ENCODE measurements around the gene INPP5A.

Gene INPP5A

DNA sequence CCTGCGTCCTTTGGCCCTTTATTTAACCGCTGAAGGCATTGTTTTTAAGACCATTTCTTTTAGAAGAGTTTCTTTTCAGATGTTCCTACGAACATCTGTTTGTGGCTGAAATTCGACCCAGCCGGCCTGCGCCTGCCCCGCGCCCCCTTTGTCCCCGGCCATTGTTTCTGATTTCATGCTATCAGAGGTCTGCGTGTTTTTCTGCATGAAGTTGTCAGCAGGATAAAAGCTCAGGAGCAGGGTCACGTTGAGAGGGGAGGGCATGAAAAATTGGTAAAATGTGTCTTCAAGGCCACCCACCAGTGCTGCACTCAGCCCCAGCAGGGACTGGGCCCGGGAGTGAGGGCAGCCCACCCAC lies 205.2 kb downstream of the INPP5A start:
- DNase-seq (ENCODE audit: low read depth), result no peak

- DNase-seq (ENCODE audit: low read depth), result peak; percentile 26
These were observed 205.8 kb downstream of the INPP5A start for GRCh38 chr10:132743196-132743924.

DNA sequence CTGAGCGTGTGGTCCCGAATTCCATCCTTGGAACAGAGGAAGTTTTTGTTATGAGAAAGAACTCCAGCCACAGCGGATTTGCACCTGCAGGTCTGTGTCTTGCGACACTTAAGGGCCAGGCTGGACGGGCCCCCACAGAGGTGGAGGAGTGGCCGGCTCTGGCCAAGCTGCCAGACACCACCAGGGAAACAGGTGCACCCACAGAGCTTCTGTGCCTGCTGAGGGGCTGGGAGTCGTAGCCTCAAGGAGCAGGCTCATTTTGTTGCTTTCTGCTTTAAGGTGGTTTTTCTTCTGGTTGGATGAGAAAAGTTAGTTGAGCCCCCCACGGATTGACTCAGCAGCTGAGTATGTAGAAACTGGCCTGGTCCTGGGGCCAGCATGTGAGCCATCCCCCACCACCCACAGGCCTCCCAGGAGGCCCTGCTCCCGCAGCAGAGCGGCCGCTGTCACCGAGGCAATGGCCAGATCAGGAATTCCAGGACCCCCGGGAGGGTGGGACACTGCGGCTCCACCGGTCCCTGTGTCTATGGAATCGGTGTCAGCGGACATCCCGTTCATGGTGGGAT lies 206.4 kb downstream of the INPP5A start:
- no peak for DNase-seq (ENCODE audit: low read depth)

GRCh38 chr10:132744839-132745238 lies 207.3 kb downstream of the INPP5A start:
- DNase-seq (ENCODE audit: low read depth), result no peak

- DNase-seq (ENCODE audit: low read depth), result no peak
These were observed 207.9 kb downstream of the INPP5A start for GRCh38 chr10:132745511-132745910.

GRCh38 chr10:132745971-132746370 lies 208.4 kb downstream of the INPP5A start:
- no peak for DNase-seq (ENCODE audit: low read depth)

DNA sequence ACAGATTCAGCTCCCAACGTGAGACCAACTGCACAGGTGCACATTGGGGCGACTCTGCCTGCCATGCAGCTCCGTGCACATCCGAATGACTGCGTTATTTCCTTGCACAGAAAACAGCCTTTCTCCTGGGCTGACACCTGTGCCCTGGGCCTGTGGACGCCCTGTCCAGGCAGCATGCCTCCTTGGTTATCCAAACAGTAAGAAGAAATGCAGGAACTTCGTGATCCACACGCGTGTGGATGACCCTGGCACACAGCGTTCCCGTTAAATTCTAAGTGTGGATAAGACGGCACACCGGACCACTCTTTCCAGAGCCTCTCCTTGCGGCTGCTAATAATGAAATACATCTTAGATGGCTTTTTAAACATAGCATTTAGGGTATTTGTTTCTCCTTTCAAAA lies 208.8 kb downstream of the INPP5A start:
- no peak for DNase-seq (ENCODE audit: low read depth)

- DNase-seq (ENCODE audit: low read depth), result no peak
These were observed 209.4 kb downstream of the INPP5A start for GRCh38 chr10:132746801-132747625.

GRCh38 chr10:132748135-132748534 lies 210.5 kb downstream of the INPP5A start:
- no peak for DNase-seq (ENCODE audit: low read depth)

GRCh38 chr10:132748545-132749370 lies 211.2 kb downstream of the INPP5A start:
- DNase-seq (ENCODE audit: low read depth), result no peak

DNA sequence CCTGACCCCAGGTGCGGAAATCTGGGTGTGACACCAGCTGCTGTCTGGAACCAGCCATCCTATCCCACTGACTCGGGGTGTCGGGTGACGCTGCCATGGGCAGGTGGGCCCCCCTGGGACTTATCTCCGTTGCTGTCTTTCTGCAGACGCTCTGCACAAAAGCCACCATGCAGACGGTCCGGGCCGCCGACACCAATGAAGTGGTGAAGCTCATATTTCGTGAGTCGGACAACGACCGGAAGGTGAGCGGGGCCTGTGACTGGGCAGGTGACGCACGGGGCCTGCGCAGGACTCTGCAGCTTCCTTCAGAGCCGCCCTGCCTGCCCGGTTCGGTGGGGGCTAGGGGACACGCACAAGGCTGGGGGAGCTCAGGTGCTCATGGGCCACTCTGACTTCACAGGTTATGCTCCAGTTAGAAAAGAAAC lies 211.8 kb downstream of the INPP5A start:
- no peak for DNase-seq (ENCODE audit: low read depth)

GRCh38 chr10:132750936-132751335 lies 213.3 kb downstream of the INPP5A start:
- DNase-seq (ENCODE audit: low read depth), result no peak

GRCh38 chr10:132752378-132752777 lies 214.8 kb downstream of the INPP5A start:
- DNase-seq (ENCODE audit: low read depth), result no peak

DNA sequence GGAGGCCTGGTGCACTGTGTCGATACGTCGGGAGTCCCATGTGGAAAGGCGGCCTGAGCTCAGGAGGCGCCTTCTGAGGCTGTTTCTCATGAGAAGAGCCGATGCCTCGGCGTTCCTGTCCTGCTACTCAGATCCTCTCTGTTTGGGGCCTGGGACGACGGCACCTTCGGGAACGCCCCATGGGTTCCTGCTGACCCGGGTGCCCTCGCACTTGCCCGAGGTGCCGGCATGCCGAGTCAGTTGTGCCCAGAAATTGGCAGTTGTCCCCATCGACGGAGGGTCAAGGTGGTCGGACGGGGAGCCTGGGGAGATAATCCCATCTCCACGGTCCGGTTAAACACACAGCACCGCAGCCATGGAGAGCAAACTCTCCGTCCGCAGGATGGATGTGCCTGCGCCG lies 215.4 kb downstream of the INPP5A start:
- DNase-seq (ENCODE audit: low read depth), result no peak

DNA sequence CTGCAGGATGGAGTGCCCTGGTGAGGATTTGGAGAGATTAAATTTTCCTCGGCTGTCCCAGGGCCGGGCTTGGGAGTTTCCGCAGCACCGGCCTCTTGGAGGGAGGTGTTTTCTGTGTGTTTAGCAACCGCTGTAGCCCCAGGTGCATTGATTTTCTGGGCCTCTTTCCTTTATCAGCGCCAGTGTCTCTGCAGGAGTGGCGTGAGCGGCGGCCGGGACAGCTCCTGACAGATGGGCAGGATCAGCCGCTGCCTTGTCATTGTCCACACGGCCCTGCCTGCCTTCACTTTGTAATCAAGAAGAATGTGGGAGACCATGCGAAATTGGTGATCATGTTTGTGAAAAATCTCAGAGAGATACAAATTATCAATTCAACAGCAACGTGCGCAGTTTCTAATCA lies 216.0 kb downstream of the INPP5A start:
- no peak for DNase-seq (ENCODE audit: low read depth)

DNA sequence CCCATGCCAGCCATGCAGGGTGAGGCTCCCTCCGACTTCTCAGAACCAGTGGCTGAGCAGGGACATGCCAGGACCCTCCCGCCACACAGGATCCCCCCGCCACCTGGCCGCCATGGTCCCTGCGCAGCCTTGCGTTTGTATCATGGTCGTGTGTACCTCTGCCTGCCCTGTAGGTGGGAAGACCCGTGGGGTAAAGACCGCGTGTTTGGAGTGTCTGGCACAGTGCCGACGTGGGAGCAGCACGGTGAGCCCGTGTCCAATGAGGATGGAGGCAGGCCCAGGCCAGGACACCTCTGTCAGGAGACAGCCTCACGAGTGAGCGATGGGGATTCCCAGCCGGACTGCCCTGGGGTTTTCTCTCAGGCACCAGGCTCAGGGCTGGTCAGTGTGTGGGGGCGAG lies 216.5 kb downstream of the INPP5A start:
- no peak for DNase-seq (ENCODE audit: low read depth)

DNA sequence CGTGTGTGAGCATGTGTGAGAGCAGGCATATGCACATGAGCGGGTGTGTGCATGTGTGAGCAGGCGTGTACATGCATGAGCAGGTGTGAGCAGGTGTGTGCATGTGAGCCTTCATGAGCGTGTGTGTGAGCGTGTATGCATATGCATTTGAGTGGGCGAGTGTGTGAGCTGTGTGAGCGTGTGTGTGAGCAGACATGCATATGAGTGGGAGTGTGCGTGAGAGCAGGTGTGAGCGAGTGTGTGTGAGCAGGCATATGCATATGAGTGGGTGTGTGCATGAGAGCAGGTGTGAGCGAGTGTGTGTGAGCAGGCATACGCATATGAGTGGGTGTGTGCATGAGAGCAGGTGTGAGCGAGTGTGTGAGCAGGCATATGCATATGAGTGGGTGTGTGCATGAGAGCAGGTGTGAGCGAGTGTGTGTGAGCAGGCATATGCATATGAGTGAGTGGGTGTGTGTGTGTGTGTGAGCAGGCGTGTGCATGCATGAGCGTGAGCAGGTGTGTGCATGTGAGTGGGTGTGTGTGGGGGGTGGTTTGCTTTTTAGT lies 217.7 kb downstream of the INPP5A start:
- DNase-seq (ENCODE audit: low read depth), result no peak

DNA sequence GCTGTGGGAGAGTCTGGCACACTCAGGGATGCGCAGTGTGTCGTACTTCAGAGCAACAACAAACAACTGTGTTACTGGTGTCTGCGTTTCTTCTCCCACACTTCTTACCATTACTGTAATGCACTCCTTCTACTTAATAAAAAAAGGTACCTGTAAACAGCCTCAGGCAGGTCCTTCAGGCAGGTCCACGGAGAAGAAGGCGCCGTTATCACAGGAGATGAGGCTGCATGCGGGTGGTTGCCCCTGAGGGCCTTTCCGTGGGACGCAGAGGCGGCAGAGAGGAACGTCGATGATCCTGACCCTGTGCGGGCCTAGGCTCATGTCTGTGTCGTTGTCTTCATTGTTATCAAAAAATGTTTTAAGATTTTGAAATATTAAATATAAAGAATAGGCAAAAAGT lies 219.0 kb downstream of the INPP5A start:
- no peak for DNase-seq (ENCODE audit: low read depth)

- DNase-seq (ENCODE audit: low read depth), result no peak
These were observed 219.6 kb downstream of the INPP5A start for GRCh38 chr10:132757171-132757570.

DNA sequence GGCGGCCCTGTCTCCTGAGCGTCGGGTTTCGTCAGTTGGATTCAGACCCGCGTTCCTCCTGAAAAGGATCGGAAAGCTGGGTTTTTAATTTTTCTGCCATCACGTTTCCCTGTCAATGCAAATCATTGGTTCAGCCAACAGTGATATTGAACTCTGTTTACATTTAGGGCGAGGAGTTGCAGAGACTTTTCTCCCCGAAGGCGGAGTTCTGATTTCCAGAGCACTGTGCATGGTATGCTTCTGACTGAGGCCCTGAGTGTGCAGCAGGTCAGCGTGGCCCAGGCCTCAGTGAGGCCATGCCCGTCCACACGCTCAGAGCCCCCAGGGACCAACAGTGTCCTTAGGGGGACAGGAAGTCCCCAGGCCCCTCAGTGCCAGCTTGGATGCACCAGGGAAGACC lies 221.3 kb downstream of the INPP5A start:
- no peak for DNase-seq (ENCODE audit: low read depth)

DNA sequence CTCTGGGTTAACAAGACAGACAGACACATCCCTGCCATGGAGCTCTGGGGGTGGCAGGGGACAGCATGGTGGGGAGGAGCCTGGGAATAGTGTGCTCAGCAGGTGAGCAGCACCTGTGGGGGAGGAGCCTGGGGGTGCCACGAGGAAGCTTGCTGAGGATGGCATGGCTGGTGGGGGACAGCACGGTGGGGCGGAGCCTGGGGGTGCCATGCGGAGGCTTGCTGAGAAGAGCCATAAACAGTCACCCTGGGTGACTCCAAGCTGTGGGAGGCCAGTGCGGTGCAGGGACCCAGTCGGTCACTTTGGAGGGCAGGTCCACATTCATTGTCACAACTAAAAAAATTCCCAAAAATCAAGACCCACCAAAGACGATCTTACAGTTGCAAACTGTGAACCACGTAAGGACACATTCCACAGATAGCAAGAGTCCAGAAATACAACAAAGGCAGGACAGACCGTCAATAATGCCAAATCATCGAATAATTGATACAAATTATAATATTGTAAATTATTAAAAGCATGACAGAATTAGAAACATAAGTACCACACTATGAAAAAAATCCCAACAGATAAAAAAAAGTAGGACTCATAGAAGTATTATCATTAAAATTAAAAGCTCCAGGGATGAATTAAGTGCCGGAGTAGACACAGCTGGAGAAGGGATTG lies 223.9 kb downstream of the INPP5A start:
- no peak for DNase-seq (ENCODE audit: low read depth)

GRCh38 chr10:132762267-132762666 lies 224.7 kb downstream of the INPP5A start:
- DNase-seq (ENCODE audit: low read depth), result no peak
